Mucosa of descending colon (tissue), 3 donors: ENCODE data around the gene ZDHHC17. TPM values are rescaled to one million over a fixed set of nuclear protein-coding genes. Genes with fewer than 3 reads are reported as not detected.
A peak's percentile ranks its signal among the peaks of the same experiment; 100 is the strongest.
"Not testable (repeated sequence)": the region's sequence is repeated elsewhere in the genome, so short reads cannot be mapped to it uniquely, and the experiment has no call there.

ENCODE experiments used
- ATAC-seq: fragments of 200-7000 bp; cut with Tn5 transposase; one replicate; pipeline ENCODE4 v1.9.1; 2020; ENCODE audit warnings: mild to moderate bottlenecking, moderate library complexity
- DNase-seq, 3 donors: peaks; one replicate each; pipeline ENCODE4 v3.0.0-alpha.2; 2020
- H3K36me3 ChIP-seq: fragments of 200-600 bp; one replicate; pipeline ENCODE4 v1.8.0; 2021; ENCODE audit warnings: low read depth, mild to moderate bottlenecking
- H3K4me1 ChIP-seq: fragments of 200-600 bp; one replicate; pipeline ENCODE4 v1.8.0; 2021; ENCODE audit warnings: low read depth, mild to moderate bottlenecking
- H3K4me3 ChIP-seq: fragments of 200-600 bp; one replicate; pipeline ENCODE4 v1.8.0; 2021; ENCODE audit warnings: mild to moderate bottlenecking
- H3K9me3 ChIP-seq: fragments of 200-600 bp; one replicate; pipeline ENCODE4 v1.8.0; 2021; ENCODE audit warnings: mild to moderate bottlenecking
- CTCF ChIP-seq: fragments of 200-600 bp; IDR thresholded peaks from one replicate; pipeline ENCODE4 v1.8.0; 2022; ENCODE audit warnings: antibody characterized with exemption, mild to moderate bottlenecking
- intact Hi-C, 2 donors: fragments of 100-400 bp; cut with DNase I in 1 of 2; cut with micrococcal nuclease in 1 of 2; formaldehyde crosslinking; loops; one replicate each; pipeline versions ENCODE4 v1.11.0 to v1.11.1; 2022; cut with DNase I, micrococcal nuclease
- total RNA-seq, 3 donors: library from RNA; stranded (reverse); fragmentation: NEBNext Ultra II Directional in 2 of 3; extraction: Animal tissue kit (Norgen Biotek cat#: 25700) in 2 of 3; gene quantifications; one replicate each; pipeline versions ENCODE4 v1.2.1 to v1.2.4, GENCODE V29; 2021 to 2023
- donor health status: DM: no; HTN: no; CAD: no; lungs with moderate emphysema.
- donor health status: DM: no; HTN: no; CAD: no.
- donor health status: DM: no; HTN: yes; CAD: no.

The ZDHHC17 gene
- total RNA-seq, 3 donors from 2014 or later: 17.4 to 39.0 (median 25.7) TPM

GRCh38 chr12:76777765-76778216 lies 13.9 kb downstream of the ZDHHC17 start:
- Histone ChIP-seq H3K4me1 (peaks cover 6% of the 10 kb centered on the region), H3K4me3 (no peak overlapping the region), H3K36me3 (no peaks in the 10 kb centered on the region), H3K9me3 (no peaks in the 10 kb centered on the region)
- no peak for TF ChIP-seq CTCF
- DNase-seq (no peak), ATAC-seq (peak; percentile 76)
- intact Hi-C loops: no loop called here

- intact Hi-C loops: no loop called here
- DNase-seq: no peak
These were observed 14.4 kb downstream of the ZDHHC17 start for GRCh38 chr12:76778364-76778763.

GRCh38 chr12:76779310-76779709 lies 15.4 kb downstream of the ZDHHC17 start:
- H3K4me1 ChIP-seq, H3K9me3 ChIP-seq, DNase-seq, H3K36me3 ChIP-seq, ATAC-seq, intact Hi-C loops, H3K4me3 ChIP-seq: not testable (repeated sequence)

More at GRCh38 chr12:76778364-76778763, 14.4 kb downstream of the ZDHHC17 start:
- Histone ChIP-seq H3K36me3 (no peaks in the 10 kb centered on the region), H3K4me1 (peaks cover 6% of the 10 kb centered on the region), H3K4me3 (no peak overlapping the region), H3K9me3 (no peaks in the 10 kb centered on the region)
- ATAC-seq: no peak
- TF ChIP-seq CTCF: no peak

- ATAC-seq (no peak), DNase-seq (no peak)
- TF ChIP-seq CTCF: no peak
- peaks cover 6% of the 10 kb centered on the region for H3K4me1 ChIP-seq
- no peak overlapping the region for H3K4me3 ChIP-seq
- H3K9me3 ChIP-seq: no peaks in the 10 kb centered on the region
- intact Hi-C loops: no loop called here
- no peaks in the 10 kb centered on the region for H3K36me3 ChIP-seq
These were observed 17.4 kb downstream of the ZDHHC17 start for GRCh38 chr12:76781321-76781720.

- no peaks in the 10 kb centered on the region for H3K36me3 ChIP-seq
- no peak overlapping the region for H3K4me3 ChIP-seq
- intact Hi-C loops: no loop called here
- TF ChIP-seq CTCF: no peak
- DNase-seq (no peak), ATAC-seq (no peak)
- no peaks in the 10 kb centered on the region for H3K9me3 ChIP-seq
- peaks cover 1% of the 10 kb centered on the region for H3K4me1 ChIP-seq
These were observed 18.6 kb downstream of the ZDHHC17 start for GRCh38 chr12:76782526-76782925.

GRCh38 chr12:76784600-76785051 lies 20.7 kb downstream of the ZDHHC17 start:
- ATAC-seq (no peak), DNase-seq (no peak)
- H3K36me3 ChIP-seq: no peaks in the 10 kb centered on the region
- no peaks in the 10 kb centered on the region for H3K4me1 ChIP-seq
- no peak overlapping the region for H3K4me3 ChIP-seq
- no peaks in the 10 kb centered on the region for H3K9me3 ChIP-seq
- intact Hi-C loops: no loop called here
- no peak for TF ChIP-seq CTCF
